ENCODE data around the gene REEP1.

GRCh38 chr2:86336675-86337243 lies 667 bp downstream of the REEP1 start:
- TF ChIP-seq CTCF (IDR thresholded peaks at IDR 0.05) (no peak), POLR2A (IDR thresholded peaks at IDR 0.05) (no peak)

Measured in Peyer's patch (tissue), 4 donors.